Measurements from ENCODE around the gene CTNNA3.

CTNNA3 gene

DNA sequence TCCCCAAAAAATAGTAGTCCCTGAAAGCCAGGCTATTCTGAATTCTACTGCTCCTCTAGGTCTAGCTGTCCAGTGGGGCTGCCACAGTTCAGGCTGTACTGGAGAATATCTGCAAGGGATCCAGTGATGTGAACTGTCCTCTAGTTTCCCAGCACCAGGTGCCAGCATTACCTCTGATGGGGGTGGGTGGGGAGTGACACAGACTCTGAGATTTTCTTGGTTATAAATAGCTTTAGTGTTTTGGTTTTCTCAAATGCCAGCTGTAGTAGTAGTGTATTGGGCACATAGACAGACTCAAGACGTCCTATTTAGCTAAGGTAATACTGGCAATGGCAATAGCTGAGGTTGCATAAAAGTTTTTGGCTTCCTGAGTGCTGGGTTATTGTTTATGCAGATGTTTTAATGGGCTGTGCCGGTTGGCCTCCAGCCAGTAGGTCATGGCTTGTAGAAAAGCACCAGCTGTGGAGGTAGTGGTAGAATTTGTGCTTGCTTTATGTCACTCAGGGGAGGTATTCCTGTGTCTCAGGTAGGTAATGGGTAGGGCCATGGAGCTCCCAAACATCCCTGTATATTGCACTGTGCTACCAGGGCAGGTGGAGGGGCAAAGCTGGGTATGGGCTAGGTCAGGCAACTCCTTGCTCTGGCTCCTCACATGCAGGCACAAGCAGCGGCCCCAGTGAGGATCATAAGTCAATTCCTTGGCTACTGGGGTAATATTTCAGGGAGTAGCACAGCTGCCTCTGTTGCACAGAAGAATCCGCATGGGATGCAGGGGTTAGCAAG, 1108.9 kb downstream of the CTNNA3 start:
- no peak for DNase-seq

DNA sequence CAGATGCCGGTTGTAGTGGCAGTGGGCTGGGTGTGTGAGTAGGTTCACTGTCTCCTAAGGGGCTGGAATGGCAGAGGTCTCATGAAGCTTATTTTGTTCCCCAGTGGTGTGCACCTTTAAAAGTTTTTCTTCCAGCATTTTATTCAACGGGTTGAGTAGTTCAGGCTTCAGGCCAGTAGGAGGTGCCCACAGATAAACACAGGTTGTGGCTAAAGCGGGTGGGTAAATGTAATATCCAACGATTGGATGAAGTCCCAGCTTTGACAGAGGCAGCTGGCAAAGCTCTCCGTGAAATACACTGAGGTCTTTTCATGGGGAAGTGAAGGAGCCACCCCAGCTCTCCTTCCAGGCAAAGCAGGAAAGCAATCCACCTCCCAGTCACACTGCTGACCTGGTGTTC, 1109.9 kb downstream of the CTNNA3 start:
- DNase-seq = no peak

DNA sequence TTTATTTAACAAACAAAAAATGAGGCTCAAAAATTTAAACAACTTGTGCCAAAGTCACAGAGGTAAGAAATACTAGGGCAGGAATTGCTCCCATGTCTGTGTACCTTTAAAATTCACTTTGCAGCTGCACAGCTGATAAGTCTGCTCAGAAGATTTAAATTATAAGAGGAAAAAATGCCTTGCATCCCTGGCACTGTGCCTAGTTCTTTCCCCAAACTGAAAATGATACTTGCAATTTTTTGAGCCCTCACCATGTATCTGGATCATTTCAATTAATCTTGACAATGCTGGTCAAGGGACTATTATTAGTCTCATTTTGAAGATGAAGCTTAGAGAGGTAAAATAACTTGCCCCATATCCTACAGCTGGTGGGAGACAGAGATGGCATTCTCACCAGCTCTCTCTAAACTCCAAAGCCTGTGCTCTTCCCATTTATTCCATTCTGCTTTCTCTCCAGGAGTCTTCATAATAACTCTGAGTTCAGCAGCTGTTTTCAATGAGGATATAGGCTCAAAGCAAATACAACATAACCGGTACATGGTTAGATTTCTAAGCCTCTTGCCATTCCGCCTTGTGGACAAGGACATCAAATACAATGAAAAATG, 1120.6 kb downstream of the CTNNA3 start:
- no peak for DNase-seq

DNA sequence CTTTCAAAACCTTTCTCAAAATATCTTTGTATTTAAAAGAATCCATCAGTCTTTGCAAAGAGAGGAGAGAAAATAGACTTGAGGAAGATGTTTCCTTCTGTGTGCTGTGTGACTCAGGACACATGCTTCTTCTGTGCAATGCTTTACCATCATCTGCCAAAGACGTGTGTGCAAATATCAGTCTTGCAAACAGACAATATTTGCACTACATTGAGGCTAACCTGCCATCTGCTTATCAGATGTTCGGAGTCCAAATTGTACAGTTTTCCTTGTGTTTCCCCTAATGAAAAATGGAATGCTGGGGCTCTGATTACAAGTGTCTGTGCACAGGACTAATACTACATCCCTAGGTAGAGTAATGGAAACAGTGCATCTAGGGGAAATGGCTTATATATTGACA, 1123.3 kb downstream of the CTNNA3 start:
- DNase-seq = no peak

DNA sequence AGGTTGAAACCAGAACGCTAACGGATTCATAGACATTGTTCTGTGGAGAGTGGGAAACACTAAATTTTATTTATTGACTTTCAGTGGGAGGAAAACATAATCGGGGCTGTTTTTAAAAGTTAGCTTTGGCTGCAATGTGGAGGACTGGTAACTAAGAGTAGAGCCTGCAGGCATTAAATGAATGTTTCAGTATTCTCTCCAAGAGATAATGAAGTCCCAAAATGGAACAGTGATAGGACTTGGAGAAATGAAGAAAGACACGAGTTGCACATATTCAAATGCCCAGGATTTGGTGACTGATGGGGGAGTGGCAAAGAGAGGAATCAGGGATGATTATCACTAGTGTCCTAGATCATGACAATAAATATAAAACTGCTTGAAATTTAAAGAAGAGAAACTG, 1130.0 kb downstream of the CTNNA3 start:
- no peak for DNase-seq

DNA sequence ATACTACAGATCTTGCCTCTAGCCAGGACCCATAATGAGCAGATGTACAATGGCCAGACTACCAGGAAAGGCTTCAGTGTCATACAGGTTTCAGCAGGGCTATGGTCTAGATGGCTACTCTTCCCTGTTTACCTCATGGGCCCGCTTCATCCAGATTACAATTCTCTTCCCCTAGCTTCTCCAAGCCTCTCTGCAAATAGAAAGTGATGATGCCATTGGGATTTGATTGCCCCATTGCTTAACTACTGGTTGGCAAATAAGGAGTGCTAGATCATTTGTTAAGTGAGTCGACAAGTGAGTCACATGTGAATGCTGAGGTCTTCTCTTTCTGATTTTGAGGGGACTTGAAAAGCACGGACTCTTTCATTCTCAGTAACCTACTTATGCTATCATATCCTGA, 1131.7 kb downstream of the CTNNA3 start:
- no peak for DNase-seq

DNA sequence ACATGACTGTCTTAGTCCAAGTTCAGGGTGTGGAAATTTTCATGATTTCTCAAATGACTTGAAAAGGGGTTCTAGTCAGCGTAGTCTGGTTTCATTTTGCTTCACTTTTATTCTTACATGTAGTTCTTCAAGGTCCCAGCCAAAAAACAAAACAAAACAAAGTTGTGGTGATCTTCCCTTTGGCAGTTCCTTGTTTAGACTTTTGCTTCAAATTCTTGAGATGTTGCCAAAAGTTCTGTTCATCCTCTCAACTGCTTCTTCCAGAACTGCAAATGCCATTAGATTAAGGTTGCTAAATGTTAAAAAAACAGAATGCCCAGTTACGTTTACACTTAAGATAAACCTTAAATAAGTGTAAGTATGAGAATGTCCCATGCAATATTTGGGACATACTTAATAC, 1140.9 kb downstream of the CTNNA3 start:
- no peak for DNase-seq

DNA sequence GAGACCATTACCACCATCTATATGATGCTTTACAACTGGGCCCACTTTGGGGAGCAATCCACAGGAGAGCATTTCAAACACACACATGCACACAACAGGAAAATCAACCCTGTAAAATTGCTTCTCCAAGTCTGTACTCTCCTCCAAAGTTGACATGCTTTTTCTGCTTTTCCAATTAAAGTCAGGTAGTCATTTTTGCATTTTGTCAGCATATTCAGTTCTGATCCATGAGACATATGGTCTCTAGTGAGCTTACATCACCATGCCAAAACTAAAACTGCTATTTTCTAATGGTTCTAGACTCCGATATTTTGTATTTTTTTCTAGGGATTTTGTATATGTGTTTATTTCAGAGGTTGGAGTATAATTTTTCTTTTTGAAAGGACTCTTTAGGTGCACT, 1143.7 kb downstream of the CTNNA3 start:
- DNase-seq = no peak

DNA sequence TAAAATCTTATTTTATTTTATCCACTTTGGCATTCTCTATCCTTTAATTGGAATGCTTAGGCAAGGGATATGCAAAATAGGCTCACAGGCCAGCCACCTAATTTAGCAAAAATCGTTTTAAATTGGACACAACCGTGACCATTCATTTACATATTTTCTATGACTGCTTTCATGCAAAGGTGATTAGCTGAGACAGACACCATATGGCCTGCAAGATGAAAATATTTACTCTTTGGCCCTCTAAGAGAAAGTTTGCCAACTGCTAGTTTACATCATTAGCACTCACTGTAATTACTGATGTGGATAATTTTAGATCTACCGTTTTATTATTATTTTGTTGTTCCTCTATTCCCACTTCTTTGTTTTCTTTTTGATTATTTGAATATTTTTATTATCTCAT, 1145.6 kb downstream of the CTNNA3 start:
- DNase-seq = no peak

DNA sequence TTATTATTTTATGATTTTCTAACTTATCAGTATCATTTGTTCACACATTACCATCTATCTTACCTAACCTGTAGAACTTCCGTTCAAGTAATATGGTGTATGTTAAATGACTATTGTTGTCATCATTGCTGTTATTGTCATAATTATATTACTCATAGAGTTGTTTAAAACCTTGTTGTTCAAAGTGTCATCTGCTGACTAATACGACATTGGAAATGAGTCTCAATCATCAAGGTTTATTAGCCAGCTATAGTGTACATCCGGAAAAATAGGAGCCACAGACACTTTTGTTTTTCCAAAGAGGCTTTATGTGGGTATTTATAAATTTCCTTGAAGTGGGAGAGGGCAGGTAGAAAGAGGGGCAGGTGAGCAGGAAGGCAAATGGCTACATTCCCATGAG, 1157.1 kb downstream of the CTNNA3 start:
- no peak for DNase-seq

DNA sequence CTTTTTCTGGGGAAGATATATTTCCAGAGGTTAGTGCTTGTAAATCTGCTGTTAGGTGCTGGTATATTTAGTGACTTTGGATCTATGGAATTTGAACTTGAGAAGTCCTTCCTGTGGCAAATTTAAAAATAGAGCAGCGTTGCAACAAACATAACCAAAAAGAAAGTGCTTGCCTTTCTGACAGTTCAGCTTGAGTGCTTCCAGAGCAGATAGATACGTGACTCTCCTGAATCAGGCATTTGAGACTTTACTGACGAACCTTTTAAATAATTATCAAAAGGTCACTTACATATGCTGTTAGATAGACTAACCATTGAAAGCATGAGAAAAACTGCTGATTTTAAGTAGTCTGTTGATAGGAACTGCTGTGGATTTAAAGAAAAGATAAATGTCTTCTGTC, 1157.6 kb downstream of the CTNNA3 start:
- no peak for DNase-seq

DNA sequence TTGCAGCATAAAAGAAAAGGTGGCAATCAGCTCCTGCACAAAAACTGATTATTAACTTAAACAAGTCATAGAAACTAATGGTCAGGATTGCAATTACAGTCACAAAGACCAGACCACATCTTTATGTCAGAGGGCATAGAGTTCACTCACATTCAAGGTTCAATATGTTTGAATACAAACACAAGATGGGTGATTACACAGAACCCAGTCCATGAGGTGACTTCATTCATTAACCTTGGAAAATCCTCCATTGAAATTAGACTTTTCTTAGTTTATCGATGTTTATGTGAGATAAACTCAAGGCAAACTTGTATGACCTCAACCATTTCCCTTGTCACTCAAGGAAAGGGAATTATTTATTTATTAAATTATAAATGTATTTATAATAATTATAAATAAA, 1158.8 kb downstream of the CTNNA3 start:
- DNase-seq = no peak

DNA sequence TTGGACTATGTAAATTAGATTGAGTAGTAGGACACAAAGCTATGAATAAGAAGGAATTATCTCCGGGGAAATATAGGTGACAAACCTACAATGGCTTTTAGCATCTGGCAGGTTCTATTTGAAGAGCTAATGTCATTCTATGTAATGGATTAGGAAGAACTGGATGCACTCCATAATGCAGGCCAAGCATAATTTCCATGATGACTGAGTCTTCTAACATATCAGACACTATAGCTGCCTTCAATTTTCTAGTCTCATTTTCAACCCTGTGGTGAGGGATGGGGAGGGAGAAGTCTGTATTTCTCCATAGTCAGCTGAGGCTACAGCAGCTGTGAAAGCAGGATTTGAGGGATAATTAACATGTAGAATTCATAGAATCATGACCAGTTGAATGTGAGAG, 1160.6 kb downstream of the CTNNA3 start:
- DNase-seq = no peak

DNA sequence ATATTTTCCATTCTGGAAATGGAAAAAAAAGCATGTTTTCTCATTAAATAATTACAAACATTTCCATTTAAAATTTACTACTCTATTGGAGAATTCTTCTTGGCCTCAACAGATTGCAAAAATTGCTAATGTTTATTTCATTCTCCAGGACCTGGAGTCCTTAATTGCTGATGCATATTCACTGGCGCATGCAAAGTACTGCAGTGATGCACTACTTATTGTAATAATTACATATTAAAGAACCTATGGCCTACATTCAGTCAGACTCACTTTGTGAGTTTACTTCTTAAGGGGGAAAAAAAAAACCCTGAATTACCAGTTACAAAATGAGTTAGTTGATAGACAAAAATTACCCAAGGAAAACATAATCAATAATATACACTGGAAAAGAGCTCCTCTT, 1161.1 kb downstream of the CTNNA3 start:
- DNase-seq = no peak

DNA sequence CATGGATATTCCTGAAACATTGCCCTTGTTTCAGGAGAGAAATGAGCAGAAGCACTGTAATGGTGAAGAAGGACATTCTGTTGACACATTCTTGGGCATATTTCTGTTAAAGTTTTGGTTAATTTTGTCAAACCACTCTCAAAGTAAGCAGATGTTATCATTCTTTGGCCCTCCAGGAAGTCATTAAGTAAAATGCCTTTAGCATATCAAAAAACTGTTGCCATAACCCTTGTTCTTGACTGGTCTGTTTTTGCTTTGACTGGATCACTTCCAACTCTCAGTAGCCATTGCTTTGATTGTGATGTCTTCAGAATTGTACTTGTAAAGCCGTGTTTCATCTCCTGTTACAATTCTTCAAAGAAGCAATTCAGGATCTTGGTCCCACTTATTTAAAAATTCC, 1174.5 kb downstream of the CTNNA3 start:
- no peak for DNase-seq

DNA sequence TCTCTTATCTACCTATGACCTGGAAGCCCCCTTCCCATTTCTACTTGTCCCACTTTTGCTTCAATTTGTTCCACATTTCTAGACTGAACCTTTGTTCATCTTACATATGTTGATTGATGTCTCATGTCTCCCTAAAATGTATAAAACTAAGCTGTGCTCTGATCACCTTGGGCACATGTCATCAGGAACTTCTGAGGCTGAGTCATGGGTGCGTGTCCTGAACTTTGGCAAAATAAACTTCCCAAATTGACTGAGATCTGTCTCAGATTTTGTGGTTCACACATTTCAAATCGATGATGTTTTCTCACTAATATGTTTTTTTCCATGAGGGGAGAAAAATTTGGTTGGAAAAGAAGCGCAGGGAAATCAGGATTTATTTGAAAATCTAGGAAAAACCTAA, 1176.4 kb downstream of the CTNNA3 start:
- DNase-seq = no peak

DNA sequence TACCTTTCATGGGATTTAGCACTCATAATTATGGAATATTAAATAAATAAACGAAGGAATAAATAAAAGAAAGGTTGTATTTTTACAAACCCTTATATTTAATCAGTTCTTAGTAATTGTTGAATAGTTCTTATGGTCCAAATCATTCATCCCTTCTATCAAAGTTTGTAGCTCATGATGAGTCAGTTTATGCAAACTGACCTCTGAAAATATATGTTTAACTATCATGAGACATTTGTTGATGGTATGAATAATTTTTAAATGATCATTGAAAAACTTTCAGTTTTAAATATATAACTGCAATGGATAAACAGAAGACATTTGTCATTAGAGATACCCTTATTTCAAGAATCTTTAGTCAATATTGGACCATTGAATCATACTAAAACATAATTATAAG, 1181.3 kb downstream of the CTNNA3 start:
- no peak for DNase-seq

DNA sequence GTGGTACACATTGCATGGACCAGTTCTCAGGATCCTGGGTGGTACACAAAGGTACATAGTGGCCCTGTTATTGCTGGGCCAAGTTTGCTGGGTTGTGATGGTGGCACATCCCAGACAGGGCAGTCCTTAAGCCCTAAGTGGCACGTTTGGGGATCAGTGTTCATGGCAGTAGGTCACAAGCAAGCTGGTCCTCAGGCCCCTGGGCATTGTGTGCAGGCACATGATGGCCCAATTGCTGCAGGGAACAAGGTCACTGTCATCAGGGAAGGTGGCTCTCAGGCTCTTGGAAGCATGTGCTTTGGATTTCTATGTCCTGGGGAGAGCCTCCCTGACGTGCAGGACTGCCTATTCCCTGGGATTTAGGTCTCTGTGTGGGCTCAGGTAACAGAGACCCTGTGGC, 1182.5 kb downstream of the CTNNA3 start:
- no peak for DNase-seq

DNA sequence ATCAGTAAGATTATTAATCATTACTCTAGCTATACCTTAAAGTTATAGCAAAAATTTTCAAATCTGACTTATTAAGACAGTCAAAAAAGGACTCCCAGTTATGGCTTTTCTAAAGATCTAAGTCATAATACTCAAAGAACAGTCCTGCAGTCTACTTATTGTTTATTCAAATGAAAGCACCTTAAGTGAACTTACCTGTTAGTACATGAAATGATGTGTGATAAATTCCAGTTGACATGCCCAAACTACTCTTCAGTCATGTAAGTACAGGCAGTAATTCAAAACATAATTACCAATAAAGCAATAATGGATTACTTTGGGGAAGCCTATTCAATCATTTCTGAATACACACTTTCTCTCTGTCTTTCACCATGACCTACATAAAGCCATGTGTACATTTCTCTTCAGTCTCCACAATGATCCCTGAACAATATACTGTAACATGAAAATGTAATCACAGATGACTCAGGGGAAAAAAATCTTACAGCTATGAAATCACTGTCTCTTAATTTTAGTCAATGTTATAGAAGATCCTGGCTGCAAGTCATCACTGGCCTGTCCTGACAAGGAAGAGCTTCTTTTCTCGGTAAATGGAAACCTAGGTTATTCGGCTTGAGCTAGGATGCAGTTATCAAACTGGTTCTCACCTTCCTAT, 1190.9 kb downstream of the CTNNA3 start:
- DNase-seq = no peak

DNA sequence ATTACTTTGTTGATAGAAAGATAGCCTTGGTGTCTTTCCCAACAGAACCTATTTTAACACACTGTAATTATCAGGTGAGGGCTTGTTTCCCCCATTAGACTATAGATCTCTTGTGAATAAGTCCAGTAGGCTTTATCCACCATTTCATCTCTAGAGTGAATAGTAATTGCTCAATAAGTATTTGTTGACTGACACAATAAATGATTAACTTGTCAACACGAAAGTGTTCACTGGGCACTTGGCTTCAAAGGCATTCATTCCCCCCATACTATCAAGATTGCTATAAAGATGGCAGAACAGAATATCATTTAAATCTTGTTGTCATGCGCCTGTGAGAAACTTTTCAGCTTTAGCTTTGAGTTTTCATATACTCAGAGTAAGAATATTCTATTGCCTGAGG, 1194.6 kb downstream of the CTNNA3 start:
- DNase-seq = no peak

DNA sequence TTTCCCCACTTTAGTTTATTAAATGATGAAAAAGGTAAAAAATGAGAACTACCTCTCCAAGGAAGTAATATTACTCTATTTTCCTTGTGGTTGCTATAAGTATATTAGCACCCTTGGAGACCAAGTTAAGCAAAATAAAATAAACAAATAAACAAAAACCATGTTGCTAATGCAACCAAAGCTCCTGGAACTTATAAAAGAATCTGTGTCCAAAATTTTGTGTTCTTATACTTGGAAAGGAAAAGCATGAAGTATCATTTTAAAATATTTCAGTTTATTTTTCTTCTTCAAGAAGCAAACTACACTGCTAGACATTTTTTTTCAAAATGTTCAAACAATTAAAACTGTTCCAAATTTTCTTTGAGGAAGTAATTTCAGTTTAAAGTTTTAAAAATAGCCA, 1212.0 kb downstream of the CTNNA3 start:
- DNase-seq = no peak

DNA sequence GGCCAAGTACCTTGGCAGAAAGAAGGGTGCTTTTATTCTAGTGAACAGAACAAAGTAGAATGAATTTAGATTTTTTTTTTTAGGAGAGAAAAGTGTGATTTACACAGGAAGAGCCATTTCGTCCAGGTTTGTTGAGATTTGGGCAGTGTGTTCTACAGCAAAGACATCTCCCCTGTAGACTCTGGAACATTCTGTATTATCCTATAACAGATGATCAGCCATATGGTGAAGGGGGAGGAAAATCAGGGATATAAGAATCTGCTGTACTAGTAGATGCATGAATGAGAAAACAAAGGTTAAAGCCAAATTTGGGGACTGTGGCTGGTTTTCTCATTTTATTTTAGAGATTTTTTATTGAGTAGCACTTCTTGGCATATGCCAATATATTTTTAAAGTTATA, 1223.8 kb downstream of the CTNNA3 start:
- DNase-seq = no peak

DNA sequence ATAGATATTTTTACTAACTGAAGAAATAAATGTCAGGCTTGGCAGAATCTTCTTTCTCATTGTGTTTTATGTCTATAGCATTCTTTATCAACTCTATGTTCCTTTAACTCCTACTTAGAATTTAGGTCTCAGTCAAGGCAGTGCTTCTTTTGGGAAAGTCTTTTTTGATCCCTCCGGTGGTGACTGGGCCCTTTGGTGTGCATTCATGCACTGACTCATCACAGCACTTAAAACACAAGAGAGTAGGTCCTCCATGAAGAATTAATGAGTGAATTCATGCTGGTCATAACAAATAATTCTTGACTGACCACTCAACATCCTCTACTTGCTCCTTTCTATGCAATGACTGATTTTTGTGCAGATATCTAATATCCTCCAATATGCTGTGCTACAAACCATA, 1229.0 kb downstream of the CTNNA3 start:
- no peak for DNase-seq

DNA sequence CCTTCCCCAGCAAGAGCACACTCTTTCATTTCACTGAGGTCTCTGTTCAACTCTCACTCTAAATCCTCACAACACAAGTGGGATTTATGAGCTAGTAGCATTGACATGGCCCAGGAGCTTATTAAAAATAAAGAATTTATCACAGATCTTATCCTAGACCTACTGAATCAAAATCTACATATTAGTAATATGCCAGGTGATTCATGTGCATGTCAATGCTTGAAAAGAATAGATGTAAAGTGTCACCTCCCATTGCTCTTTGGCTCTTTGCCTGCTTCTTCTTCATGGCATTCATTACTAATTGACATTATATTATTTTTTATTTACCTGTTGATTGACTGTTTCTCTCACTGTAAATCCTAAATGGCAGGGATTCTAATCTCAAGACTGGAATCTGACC, 1229.4 kb downstream of the CTNNA3 start:
- DNase-seq = no peak

DNA sequence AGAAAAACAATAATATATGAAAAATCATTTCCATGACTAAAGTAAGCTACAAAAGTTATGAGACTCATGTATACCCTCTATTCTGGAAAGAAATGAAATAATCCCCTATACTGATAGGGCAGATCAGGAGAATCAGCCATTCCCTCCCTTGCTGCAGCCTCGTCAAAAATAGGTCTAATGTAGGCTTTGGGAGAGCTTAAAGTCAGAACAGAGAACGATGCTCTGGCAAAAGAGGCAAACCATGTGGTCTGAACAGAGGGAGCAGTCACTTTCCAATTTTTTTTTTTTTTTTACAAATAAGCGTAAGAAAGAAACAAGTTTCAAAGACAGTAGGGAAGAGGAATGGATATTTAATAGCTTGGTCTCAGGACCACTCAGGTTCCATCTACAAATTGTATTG, 1232.4 kb downstream of the CTNNA3 start:
- no peak for DNase-seq
